KBM-7 (cell line): Measurements from ENCODE around the gene ETV7.

Experiments used
- DNase-seq: peaks from one replicate; pipeline ENCODE4 v3.0.0-alpha.2; 2015
- in situ Hi-C: fragments of 300-500 bp; cut with MboI; formaldehyde crosslinking; loops from 2 replicates; pipeline ENCODE4 v1.14.3; 2020; ENCODE audit warnings: low sequenced_read_pairs, low pct_unique_long_range_greater_than_20kb, mixed read lengths

ETV7 gene

GRCh38 chr6:36386495-36387439 lies 702 bp downstream of the ETV7 start:
- peak; percentile 19 for DNase-seq
- in situ Hi-C loops = no loop called here

DNA sequence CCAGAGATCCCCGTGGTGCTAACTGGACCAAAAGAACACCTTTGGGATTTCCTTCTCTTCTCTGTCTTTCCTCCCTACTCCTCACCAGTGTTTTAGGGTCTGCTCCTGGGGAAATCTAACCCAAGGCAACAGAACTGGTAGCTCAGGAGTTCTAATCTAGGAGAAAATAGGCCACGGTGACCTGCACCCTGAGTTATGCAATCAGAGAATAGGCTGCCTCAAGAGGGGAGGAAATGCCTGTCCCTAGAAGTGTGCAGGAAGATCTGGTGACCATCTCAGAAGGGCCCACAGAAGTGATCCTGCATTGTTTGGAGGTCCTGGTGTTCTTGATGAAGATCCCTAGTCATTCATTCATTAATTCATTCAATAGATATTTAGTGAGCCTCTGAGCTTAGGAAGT lies 3.4 kb downstream of the ETV7 start:
- DNase-seq = no peak
- in situ Hi-C loops = no loop called here

DNA sequence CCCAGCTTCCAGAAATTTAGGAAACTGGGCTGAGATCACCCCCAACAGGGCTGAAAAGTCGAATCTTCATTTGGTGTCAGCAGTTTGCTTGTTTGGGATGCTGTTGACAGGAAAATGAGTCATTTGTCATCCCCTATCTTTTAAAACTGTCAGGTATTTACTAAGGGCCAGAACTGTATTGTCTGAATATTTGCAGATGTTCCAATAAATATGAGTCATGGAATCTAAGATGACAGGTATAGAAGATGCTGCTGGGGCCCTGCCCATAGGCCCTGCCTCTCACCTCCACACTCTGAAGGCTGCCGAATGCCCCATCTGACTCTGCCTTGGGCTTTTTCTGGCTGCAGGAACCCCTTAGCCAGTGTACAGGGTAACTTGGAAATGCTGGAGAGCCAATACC lies 3.9 kb downstream of the ETV7 start:
- no peak for DNase-seq
- in situ Hi-C loops = no loop called here

DNA sequence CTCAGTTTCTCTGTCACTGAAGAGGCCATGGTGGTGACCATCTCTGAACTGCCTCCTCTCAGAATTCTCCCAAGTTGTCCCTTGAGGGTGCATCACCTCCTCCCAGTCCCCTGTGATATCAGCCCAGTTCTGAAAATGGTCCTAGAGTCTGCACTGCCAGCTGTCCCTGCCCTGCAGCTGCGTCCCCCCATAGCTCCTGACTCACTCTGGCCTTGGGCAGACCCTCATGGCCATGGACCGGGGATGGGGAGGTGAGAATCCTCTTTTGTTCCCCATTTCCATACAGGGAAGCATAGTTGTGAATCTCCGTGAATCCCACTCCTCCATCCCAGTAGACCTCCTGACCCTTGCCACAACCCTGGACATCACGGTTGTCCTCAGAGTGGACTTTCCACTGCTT lies 4.5 kb downstream of the ETV7 start:
- in situ Hi-C loops = no loop called here
- DNase-seq = no peak

DNA sequence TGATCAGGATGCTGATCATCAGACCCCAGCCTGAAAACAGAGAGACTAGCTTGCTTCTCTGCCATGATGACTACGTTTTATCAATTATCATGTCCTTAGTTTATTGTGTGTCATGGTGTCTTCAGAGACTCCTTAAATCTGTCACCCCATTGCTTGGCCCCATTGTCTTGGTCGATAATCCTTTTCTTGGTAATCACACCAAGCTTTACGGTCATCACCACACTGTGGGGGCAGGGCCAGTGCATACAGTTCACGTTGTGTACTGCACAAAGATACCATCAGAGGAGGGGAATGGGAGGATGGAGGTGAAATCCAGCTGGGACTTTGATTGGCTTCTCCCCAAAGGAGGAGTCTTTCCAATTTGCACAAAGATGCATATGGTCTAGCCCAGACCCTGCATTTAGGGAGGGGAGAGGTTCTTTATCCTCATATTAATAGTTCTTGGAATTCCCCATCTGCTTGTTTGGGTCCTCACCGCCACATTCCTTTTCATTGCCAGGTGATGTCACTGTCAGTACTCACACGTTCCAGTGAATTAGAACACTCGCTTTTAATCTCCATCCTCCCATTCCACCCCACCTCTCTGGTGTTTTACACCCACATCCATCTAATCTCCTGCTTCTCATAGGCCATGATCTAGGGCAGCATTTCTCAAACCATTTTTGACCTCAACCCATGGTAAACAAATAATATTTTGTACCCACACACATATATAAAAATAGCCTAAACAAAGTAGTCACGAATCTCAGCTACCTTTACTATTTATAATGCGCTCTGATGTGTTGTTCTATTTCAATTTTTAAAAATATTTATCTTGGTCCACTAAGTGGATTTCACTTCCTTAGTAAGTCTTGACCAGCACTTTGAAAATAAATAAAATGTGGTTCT lies 5.7 kb downstream of the ETV7 start:
- no peak for DNase-seq
- in situ Hi-C loops = no loop called here

- in situ Hi-C loops = no loop called here
These were observed 7.3 kb downstream of the ETV7 start for GRCh38 chr6:36380166-36380565.

GRCh38 chr6:36378936-36379335 lies 8.5 kb downstream of the ETV7 start:
- DNase-seq = no peak
- in situ Hi-C loops = no loop called here

More at GRCh38 chr6:36380166-36380565, 7.3 kb downstream of the ETV7 start:
- DNase-seq = no peak

GRCh38 chr6:36378243-36378920 lies 9.1 kb downstream of the ETV7 start:
- in situ Hi-C loops = no loop called here
- DNase-seq = no peak

DNA sequence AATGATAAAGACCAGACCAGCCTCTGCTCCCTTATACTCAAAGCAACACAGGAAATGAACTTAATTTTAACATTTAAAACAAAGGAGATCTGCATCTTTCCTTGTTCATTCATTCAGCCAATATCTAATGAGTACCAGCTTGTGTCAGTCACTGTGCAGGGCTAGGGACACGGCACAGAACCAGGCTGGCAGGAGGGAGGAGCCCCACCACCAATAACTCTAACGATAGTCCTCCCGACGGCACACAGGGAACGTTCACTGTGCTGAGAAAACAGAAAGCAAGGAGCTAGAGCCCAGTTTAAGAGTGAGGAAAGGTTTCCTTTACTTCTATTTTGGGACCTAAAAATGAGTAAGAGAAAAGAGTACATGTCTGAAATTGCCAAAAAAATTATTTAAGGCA lies 9.9 kb downstream of the ETV7 start:
- in situ Hi-C loops = no loop called here
- no peak for DNase-seq

- in situ Hi-C loops = no loop called here
- no peak for DNase-seq
These were observed 10.7 kb downstream of the ETV7 start for GRCh38 chr6:36376742-36377141.

DNA sequence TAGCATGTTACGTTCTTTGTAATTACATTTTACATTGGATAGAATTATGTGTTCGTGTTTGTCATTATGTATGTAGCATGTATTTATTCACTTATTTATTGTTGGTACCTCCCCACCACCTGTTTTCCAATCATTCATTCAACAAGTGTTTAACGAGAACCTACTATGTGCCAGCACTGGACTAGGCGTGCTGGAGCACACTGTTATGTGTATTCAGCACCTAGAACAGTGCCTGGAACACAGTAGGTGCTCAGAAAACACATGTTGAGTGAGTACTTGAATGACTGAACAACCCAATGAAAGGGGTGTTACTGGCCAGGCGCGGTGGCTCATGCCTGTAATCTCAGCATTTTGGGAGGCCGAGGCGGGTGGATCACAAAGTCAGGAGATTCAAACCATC lies 11.3 kb downstream of the ETV7 start:
- no peak for DNase-seq
- in situ Hi-C loops = no loop called here

DNA sequence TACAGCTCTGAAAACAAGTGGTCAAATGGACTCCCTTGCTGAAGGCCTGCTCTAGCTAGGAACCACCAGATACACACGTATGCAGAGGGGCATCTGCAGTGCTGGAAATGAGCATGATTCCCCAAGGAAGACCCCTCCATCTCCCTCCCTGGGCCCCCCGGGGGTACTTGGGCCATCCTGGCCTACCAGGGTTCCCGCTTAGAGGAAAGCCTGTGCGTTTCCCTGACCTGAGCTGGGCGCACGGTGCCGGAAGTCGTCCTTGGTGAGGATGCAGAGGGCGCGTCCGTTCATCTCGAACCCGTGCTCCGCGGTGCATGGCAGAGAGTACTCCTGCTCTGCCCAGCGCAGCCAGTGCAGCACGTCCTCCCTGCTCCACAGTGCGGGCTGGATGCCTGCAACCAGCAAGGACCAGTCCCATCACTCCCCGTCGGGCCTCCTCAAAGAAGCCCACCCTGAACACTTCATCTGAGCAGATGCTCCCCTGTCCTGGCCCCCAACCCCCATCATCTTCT lies 11.8 kb downstream of the ETV7 start:
- DNase-seq = no peak
- in situ Hi-C loops = no loop called here

DNA sequence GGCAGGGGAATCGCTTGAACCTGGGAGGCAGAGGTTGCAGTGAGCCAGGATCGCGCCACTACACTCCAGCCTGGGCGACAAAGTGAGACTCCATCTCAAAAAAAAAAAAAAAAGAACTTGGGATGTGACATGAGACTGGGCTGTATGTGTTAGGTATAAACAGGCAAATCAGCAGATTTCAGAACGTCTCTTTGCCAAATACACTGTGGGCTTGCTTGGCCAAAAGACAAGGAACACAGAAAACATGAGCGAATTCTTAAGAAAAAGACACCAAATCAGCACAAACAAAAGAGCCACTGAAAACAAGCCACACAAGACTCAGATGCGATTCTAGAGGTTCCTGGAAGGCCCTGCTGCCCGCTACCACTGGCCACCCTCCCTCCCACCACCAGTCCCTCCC lies 12.5 kb downstream of the ETV7 start:
- in situ Hi-C loops = no loop called here
- no peak for DNase-seq

- no peak for DNase-seq
- in situ Hi-C loops = no loop called here
These were observed 13.3 kb downstream of the ETV7 start for GRCh38 chr6:36374194-36374593.

- in situ Hi-C loops = no loop called here
- no peak for DNase-seq
These were observed 14.0 kb downstream of the ETV7 start for GRCh38 chr6:36373368-36374019.

DNA sequence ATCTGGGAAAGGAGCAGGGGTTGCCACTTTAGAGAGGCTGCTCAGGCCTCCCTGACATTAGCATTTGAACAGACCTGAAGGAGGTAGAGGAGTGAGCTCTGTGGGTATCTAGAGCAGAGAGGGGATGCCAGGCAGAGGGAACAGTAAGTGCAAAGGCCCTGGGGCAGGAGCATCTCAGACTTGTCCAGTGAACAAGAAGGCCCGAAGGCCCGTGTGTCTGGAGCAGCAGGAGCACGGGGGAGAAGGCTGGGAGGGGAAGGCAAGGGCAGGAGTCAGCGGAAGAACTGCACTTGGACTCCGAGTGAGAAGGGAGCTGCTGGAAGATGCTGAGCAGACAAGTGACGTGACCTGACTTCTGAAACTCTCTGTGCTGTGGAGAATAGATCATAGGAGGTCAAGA lies 15.4 kb downstream of the ETV7 start:
- DNase-seq = no peak
- in situ Hi-C loops = no loop called here

DNA sequence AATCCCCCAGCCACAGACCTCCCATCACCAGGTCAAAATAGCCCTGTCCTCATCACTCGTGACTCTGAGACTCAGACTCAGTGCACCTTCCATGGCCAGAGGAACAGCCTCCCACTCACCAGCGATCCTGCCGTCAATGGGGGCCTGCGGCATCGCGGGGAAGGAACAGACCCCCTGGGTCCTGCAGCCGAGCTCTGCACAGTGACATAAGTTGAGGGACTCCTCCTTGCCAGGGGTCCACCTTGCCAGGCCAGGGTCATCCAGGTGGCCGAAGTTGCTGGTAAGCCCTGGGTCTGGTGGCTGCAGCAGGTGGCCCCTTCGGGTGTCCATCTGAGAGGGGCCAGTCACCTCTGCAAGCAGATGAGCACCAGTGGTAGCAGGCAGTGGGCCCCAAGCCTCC lies 16.3 kb downstream of the ETV7 start:
- in situ Hi-C loops = no loop called here
- no peak for DNase-seq

DNA sequence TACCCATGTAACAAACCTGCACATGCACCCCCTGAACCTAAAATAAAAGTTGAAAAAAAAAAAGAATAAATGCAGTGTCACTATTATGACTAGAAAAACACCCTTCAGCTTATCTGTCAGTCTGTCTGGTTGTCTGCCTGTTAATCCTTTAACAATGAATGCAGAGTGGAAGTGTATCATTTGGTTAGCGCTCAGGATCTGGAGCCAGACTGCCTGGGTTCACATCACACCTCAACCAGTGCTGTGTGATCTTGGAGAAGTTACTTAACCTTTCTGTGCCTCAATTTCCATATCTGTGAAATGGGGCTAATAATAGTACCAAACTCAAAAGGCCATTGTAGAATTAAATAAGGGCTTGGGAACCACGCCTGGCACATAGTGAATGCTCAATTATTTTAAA lies 16.8 kb downstream of the ETV7 start:
- no peak for DNase-seq
- in situ Hi-C loops = no loop called here
